ENCODE measurements around the gene MSI2. TPM values are rescaled to one million over a fixed set of nuclear protein-coding genes. Genes with fewer than 3 reads are reported as not detected.

Gene MSI2
- polyA plus RNA-seq, 3 donors from 2014 or later, result 0.88 to 3.6 (median 2.4) TPM

DNA sequence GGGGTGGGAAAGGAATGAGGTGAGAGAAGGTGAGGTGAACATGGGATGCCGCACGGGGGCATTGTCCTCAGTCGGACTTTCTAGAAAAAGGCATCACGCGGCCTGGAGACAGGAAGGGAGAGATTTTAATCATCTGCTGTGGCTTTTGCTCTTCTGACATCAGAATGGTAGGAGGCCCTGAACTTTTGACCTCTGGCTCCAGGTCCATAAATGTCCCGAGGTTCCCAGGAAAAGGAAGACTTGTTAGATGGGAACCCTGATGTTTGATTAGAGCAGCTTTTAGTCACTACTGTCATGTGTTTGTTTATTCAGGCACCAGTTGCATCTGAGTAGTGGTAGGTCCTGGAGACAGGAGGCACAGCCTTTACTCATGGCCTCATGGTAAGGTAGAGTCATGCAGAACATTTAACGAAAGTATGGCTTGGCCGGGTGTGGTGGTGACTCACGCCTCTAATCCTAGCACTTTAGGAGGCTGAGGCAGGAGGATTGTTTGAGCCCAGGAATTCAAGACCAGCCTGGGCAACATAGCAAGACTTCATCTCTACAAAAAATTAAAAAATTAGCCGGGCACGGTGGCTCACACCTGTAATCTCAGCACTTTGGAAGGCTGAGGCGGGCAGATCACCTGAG is 203.1 kb downstream of the MSI2 start:
- Mint-ChIP-seq H3K27me3 (ENCODE audit: low read depth in 3 of 3) (peaks cover 27 to 41% (median 33%) of the 10 kb centered on the region in 3 donors), H3K4me3 (peak overlapping the region in 2 of 5 donors; percentile 39 to 64), H3K9me3 (peaks cover 0 to 4% (median 0%) of the 10 kb centered on the region in 6 donors), H3K36me3 (peaks cover 3 to 11% (median 7%) of the 10 kb centered on the region in 3 donors), H3K27ac (peak overlapping the region in 1 of 6 donors; percentile 41), H3K4me1 (peaks cover 40 to 41% of the 10 kb centered on the region in 2 donors)
- no peak for DNase-seq

- H3K36me3 Mint-ChIP-seq, result peaks cover 3 to 11% (median 7%) of the 10 kb centered on the region in 3 donors
- H3K27ac Mint-ChIP-seq, result no peak overlapping the region
- DNase-seq, result no peak
- H3K4me1 Mint-ChIP-seq, result peaks cover 23 to 25% of the 10 kb centered on the region in 2 donors
- H3K4me3 Mint-ChIP-seq, result no peak overlapping the region
- peaks cover 0 to 3% (median 0%) of the 10 kb centered on the region in 6 donors for H3K9me3 Mint-ChIP-seq
- peaks cover 23 to 29% (median 27%) of the 10 kb centered on the region in 3 donors for H3K27me3 Mint-ChIP-seq (ENCODE audit: low read depth in 3 of 3)
These were observed 204.8 kb downstream of the MSI2 start for GRCh38 chr17:57461082-57461481.

- Mint-ChIP-seq H3K27me3 (ENCODE audit: low read depth in 3 of 3) (peaks cover 18 to 29% (median 27%) of the 10 kb centered on the region in 3 donors), H3K4me3 (no peak overlapping the region), H3K27ac (no peak overlapping the region)
These were observed 205.8 kb downstream of the MSI2 start for GRCh38 chr17:57462007-57462579.

GRCh38 chr17:57463103-57463885 is 207.0 kb downstream of the MSI2 start:
- H3K4me1 Mint-ChIP-seq, result peaks cover 20 to 24% of the 10 kb centered on the region in 2 donors
- H3K4me3 Mint-ChIP-seq, result no peak overlapping the region
- no peak overlapping the region for H3K27ac Mint-ChIP-seq

More at GRCh38 chr17:57462007-57462579, 205.8 kb downstream of the MSI2 start:
- Mint-ChIP-seq H3K4me1 (peaks cover 20 to 24% of the 10 kb centered on the region in 2 donors), H3K9me3 (peaks cover 0 to 3% (median 0%) of the 10 kb centered on the region in 6 donors), H3K36me3 (peaks cover 3 to 11% (median 7%) of the 10 kb centered on the region in 3 donors)
- DNase-seq, result no peak

GRCh38 chr17:57464191-57464864 is 208.0 kb downstream of the MSI2 start:
- DNase-seq, result no peak
- Mint-ChIP-seq H3K4me3 (no peak overlapping the region), H3K27ac (no peak overlapping the region), H3K4me1 (peaks cover 10 to 15% of the 10 kb centered on the region in 2 donors), H3K36me3 (peaks cover 3 to 11% (median 7%) of the 10 kb centered on the region in 3 donors), H3K9me3 (peaks cover 0 to 3% (median 0%) of the 10 kb centered on the region in 6 donors), H3K27me3 (ENCODE audit: low read depth in 3 of 3) (peaks cover 18 to 26% (median 20%) of the 10 kb centered on the region in 3 donors)

More at GRCh38 chr17:57463103-57463885, 207.0 kb downstream of the MSI2 start:
- peaks cover 18 to 32% (median 27%) of the 10 kb centered on the region in 3 donors for H3K27me3 Mint-ChIP-seq (ENCODE audit: low read depth in 3 of 3)
- peaks cover 0 to 3% (median 0%) of the 10 kb centered on the region in 6 donors for H3K9me3 Mint-ChIP-seq
- peaks cover 3 to 11% (median 7%) of the 10 kb centered on the region in 3 donors for H3K36me3 Mint-ChIP-seq
- no peak for DNase-seq

GRCh38 chr17:57465610-57466009 is 209.3 kb downstream of the MSI2 start:
- Mint-ChIP-seq H3K27ac (no peak overlapping the region), H3K27me3 (ENCODE audit: low read depth in 3 of 3) (peaks cover 12 to 26% (median 14%) of the 10 kb centered on the region in 3 donors), H3K9me3 (peaks cover 0 to 3% (median 0%) of the 10 kb centered on the region in 6 donors), H3K36me3 (peaks cover 3 to 11% (median 7%) of the 10 kb centered on the region in 3 donors), H3K4me3 (no peak overlapping the region), H3K4me1 (peaks cover 7 to 11% of the 10 kb centered on the region in 2 donors)
- DNase-seq, result no peak

DNA sequence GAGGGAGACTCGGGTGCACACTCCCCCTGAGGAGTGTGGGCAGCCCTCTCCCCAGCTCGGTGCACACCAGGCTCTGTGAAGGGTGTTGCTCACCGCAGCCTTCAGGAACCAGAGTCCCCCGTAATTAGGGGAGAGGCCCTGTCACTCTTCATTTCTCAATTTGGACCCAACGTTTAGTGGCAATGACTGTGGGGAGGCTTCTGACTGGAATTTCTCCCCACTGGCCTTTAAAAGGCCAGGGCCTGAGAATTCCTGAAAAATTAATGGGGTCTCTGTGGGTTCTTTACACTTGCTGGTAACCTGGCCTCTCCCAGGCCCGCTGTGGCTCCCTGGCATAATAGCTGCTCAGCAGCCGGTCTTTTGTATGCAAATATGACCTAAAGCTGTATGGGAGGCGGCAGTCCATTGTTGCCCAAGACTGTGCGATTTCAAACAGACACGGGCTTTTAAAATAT is 209.7 kb downstream of the MSI2 start:
- H3K27ac Mint-ChIP-seq, result no peak overlapping the region
- H3K4me1 Mint-ChIP-seq, result peaks cover 7 to 10% of the 10 kb centered on the region in 2 donors
- DNase-seq, result no peak
- H3K27me3 Mint-ChIP-seq (ENCODE audit: low read depth in 3 of 3), result peaks cover 12 to 24% (median 12%) of the 10 kb centered on the region in 3 donors
- H3K36me3 Mint-ChIP-seq, result peaks cover 3 to 11% (median 7%) of the 10 kb centered on the region in 3 donors
- no peak overlapping the region for H3K4me3 Mint-ChIP-seq
- H3K9me3 Mint-ChIP-seq, result peaks cover 0 to 3% (median 0%) of the 10 kb centered on the region in 6 donors

- Mint-ChIP-seq H3K4me3 (no peak overlapping the region), H3K4me1 (peaks cover 7 to 8% of the 10 kb centered on the region in 2 donors), H3K27me3 (ENCODE audit: low read depth in 3 of 3) (peaks cover 10 to 20% (median 11%) of the 10 kb centered on the region in 3 donors), H3K36me3 (peaks cover 3 to 11% (median 7%) of the 10 kb centered on the region in 3 donors), H3K9me3 (peaks cover 0 to 3% (median 0%) of the 10 kb centered on the region in 6 donors), H3K27ac (no peak overlapping the region)
- DNase-seq, result no peak
These were observed 210.2 kb downstream of the MSI2 start for GRCh38 chr17:57466521-57466920.

- Mint-ChIP-seq H3K27me3 (ENCODE audit: low read depth in 3 of 3) (peaks cover 4 to 18% (median 11%) of the 10 kb centered on the region in 3 donors), H3K27ac (no peak overlapping the region), H3K36me3 (peaks cover under 1 to 6% (median 3%) of the 10 kb centered on the region in 3 donors), H3K9me3 (no peaks in the 10 kb centered on the region), H3K4me3 (no peak overlapping the region), H3K4me1 (peaks cover 2 to 6% of the 10 kb centered on the region in 2 donors)
- no peak for DNase-seq
These were observed 210.9 kb downstream of the MSI2 start for GRCh38 chr17:57467226-57467625.

GRCh38 chr17:57467801-57468200 is 211.5 kb downstream of the MSI2 start:
- H3K27ac Mint-ChIP-seq, result no peak overlapping the region
- no peak overlapping the region for H3K4me3 Mint-ChIP-seq
- H3K4me1 Mint-ChIP-seq, result peaks cover 0 to 4% of the 10 kb centered on the region in 2 donors
- DNase-seq, result no peak
- H3K36me3 Mint-ChIP-seq, result peaks cover 0 to 4% (median 3%) of the 10 kb centered on the region in 3 donors
- peaks cover 0 to 19% (median 11%) of the 10 kb centered on the region in 3 donors for H3K27me3 Mint-ChIP-seq (ENCODE audit: low read depth in 3 of 3)
- H3K9me3 Mint-ChIP-seq, result no peaks in the 10 kb centered on the region

DNA sequence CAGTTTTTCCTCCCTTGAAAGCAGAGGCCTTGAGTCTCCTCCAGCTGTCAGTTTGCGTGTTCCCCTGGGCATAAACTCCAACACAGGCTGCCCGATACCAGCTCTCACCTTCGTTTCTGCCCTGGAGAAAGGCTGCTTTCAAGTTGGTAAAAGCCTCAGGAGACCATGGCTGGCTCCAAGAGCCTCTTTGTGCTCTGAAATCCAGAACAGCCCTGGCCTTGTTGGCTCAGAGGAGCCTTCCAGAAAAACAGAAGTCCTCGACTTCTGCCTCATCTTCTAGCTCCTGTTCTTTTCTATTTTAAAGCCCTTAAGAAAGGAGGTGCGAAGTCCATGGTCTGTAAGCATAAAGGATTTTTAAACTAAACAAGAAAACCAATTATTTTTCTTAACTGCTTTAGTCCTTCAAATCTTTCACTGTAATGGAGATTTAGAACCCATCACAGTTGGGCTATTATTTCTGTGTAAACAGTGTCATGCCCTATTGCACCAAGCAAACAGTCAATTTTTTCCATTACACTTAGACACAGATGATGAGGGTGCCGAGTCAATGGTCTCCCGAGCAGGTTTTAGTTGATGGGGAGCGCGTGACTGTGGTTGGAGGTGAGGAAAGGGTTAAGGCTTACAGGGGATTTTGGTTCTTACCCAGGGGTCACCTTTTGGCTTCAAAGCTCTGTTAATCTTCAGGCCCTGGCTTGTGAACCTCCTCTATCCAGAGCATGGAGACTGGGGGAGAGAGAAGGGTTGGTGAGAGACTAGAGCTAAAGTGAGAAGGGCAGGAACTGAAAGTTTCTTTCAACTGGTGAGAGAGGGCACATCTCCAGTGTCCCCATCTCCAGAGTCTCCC is 212.8 kb downstream of the MSI2 start:
- Mint-ChIP-seq H3K4me1 (peaks cover 0 to 1% of the 10 kb centered on the region in 2 donors), H3K27ac (no peak overlapping the region), H3K4me3 (no peak overlapping the region), H3K36me3 (no peaks in the 10 kb centered on the region), H3K27me3 (ENCODE audit: low read depth in 3 of 3) (peaks cover 0 to 21% (median 5%) of the 10 kb centered on the region in 3 donors), H3K9me3 (no peaks in the 10 kb centered on the region)
- DNase-seq, result no peak

DNA sequence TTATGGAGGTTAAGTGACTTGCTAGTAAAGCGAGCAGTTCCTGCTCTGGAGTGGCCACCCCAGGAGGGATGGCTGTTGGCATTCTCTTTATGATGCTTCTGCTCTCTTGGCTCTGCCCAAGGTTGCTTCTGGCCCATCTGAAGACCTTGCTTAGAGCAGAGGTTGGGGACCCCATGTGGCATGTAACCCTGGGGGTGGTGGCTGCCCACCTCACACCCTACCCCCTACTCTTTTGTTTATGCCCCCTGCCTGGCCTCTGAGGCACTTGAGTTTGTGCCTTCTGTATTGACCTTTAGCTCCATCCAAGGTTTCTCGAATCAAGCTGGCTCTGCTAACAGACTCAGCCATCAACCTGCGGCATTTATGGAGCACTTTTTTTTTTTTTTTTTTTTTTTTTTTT is 214.6 kb downstream of the MSI2 start:
- H3K27me3 Mint-ChIP-seq (ENCODE audit: low read depth in 3 of 3), result peaks cover 0 to 21% (median 0%) of the 10 kb centered on the region in 3 donors
- DNase-seq, result no peak
- H3K9me3 Mint-ChIP-seq, result no peaks in the 10 kb centered on the region
- H3K27ac Mint-ChIP-seq, result no peak overlapping the region
- no peak overlapping the region for H3K4me3 Mint-ChIP-seq
- no peaks in the 10 kb centered on the region for H3K36me3 Mint-ChIP-seq
- peaks cover 0 to 1% of the 10 kb centered on the region in 2 donors for H3K4me1 Mint-ChIP-seq

Measured in immature natural killer cell (primary cell).